A673 (cell line): Measurements from ENCODE around the gene DEAF1.

ENCODE experiments used
- CTCF ChIP-seq: fragments of 300-800, 200-600 bp; sonication (generic); conservative IDR thresholded peaks from 2 replicates; pipeline ENCODE4 v1.5.1; 2017; ENCODE audit warnings: low read depth, mild to moderate bottlenecking, antibody characterized with exemption, low read length, moderate library complexity, mixed read lengths
- EZH2 ChIP-seq: fragments of 200-600 bp; sonication (generic); IDR thresholded peaks from 2 replicates; pipeline ENCODE4 v1.6.1; 2017; ENCODE audit warnings: borderline replicate concordance, low read depth, mild to moderate bottlenecking, mixed read lengths, antibody characterized with exemption, low read length; ENCODE audit not compliant: poor library complexity, severe bottlenecking

- TF ChIP-seq CTCF, result no peak
- no peak for TF ChIP-seq EZH2
Measured at GRCh38 chr11:695288-695537, 191 bp upstream of the DEAF1 start.
